Measurements from ENCODE around the gene DPH7. TPM values are rescaled to one million over a fixed set of nuclear protein-coding genes. Genes with fewer than 3 reads are reported as not detected.
"Not testable (repeated sequence)": the region's sequence is repeated elsewhere in the genome, so short reads cannot be mapped to it uniquely, and the experiment has no call there.

DPH7 gene
- total RNA-seq, 6 experiments from 2014 or later, result 18.2 to 20.7 (median 20.1) TPM

- no peak for DNase-seq
- H3K27ac Mint-ChIP-seq, result no peak overlapping the region
- H3K4me3 Mint-ChIP-seq, result no peak overlapping the region
- no peaks in the 10 kb centered on the region; the same call in 1 of the 2 replicates for H3K27me3 Mint-ChIP-seq (ENCODE audit: insufficient read depth)
- peaks cover 6% of the 10 kb centered on the region; the same call in 1 of the 2 replicates for H3K4me1 Mint-ChIP-seq (ENCODE audit: low read depth)
- no peak for TF ChIP-seq CTCF (IDR thresholded peaks at IDR 0.05)
- no peaks in the 10 kb centered on the region for H3K36me3 Mint-ChIP-seq (ENCODE audit: low read depth)
- H3K9me3 Mint-ChIP-seq, result no peaks in the 10 kb centered on the region; the same call in 1 of the 2 replicates
Observed at GRCh38 chr9:137520614-137521404, 57.9 kb downstream of the DPH7 start.

GRCh38 chr9:137519553-137519952 is 59.2 kb downstream of the DPH7 start:
- Mint-ChIP-seq H3K4me1 (ENCODE audit: low read depth) (no peaks in the 10 kb centered on the region), H3K36me3 (ENCODE audit: low read depth) (no peaks in the 10 kb centered on the region), H3K4me3 (no peak overlapping the region), H3K9me3 (no peaks in the 10 kb centered on the region; the same call in 1 of the 2 replicates), H3K27me3 (ENCODE audit: insufficient read depth) (no peaks in the 10 kb centered on the region; the same call in 1 of the 2 replicates), H3K27ac (no peak overlapping the region)
- no peak for DNase-seq
- TF ChIP-seq CTCF (IDR thresholded peaks at IDR 0.05), result no peak

GRCh38 chr9:137518661-137519459 is 59.9 kb downstream of the DPH7 start:
- not testable (repeated sequence) for H3K27ac Mint-ChIP-seq; H3K27me3 Mint-ChIP-seq (ENCODE audit: insufficient read depth); DNase-seq; H3K4me3 Mint-ChIP-seq; H3K36me3 Mint-ChIP-seq (ENCODE audit: low read depth); H3K9me3 Mint-ChIP-seq; H3K4me1 Mint-ChIP-seq (ENCODE audit: low read depth)

- no peak overlapping the region for H3K27ac Mint-ChIP-seq
- no peaks in the 10 kb centered on the region; the same call in 1 of the 2 replicates for H3K9me3 Mint-ChIP-seq
- no peaks in the 10 kb centered on the region for H3K4me1 Mint-ChIP-seq (ENCODE audit: low read depth)
- H3K4me3 Mint-ChIP-seq, result no peak overlapping the region
- TF ChIP-seq CTCF (IDR thresholded peaks at IDR 0.05), result no peak
- no peaks in the 10 kb centered on the region for H3K27me3 Mint-ChIP-seq (ENCODE audit: insufficient read depth)
- no peak for DNase-seq
- no peaks in the 10 kb centered on the region for H3K36me3 Mint-ChIP-seq (ENCODE audit: low read depth)
Observed at GRCh38 chr9:137516144-137516917, 62.4 kb downstream of the DPH7 start.

GRCh38 chr9:137515338-137515724 is 63.4 kb downstream of the DPH7 start:
- no peak overlapping the region for H3K4me3 Mint-ChIP-seq
- no peaks in the 10 kb centered on the region for H3K4me1 Mint-ChIP-seq (ENCODE audit: low read depth)
- no peak overlapping the region for H3K27ac Mint-ChIP-seq
- H3K9me3 Mint-ChIP-seq, result no peaks in the 10 kb centered on the region; the same call in 1 of the 2 replicates
- H3K27me3 Mint-ChIP-seq (ENCODE audit: insufficient read depth), result no peaks in the 10 kb centered on the region
- no peak for DNase-seq
- no peak for TF ChIP-seq CTCF (IDR thresholded peaks at IDR 0.05)
- H3K36me3 Mint-ChIP-seq (ENCODE audit: low read depth), result no peaks in the 10 kb centered on the region

Measured in HFFc6 (cell line).